ENCODE measurements around the gene TRAPPC11. TPM values are rescaled to one million over a fixed set of nuclear protein-coding genes. Genes with fewer than 3 reads are reported as not detected.
A peak's percentile ranks its signal among the peaks of the same experiment; 100 is the strongest.

TRAPPC11 gene
- total and polyA plus RNA-seq, 2 of the 13 experiments (the other 11 are each of a cell fraction or from before 2014, with no cell fraction given), result 18.0 to 23.2 TPM

GRCh38 chr4:183659029-183659871 lies at the start of gene TRAPPC11, which contains the start of gene RWDD4 (continued):
- 0 out of 2 replicates have a peak, but pooled peaks have one; percentile 28 for TF ChIP-seq ZNF770 (CRISPR knock-in tag; IDR thresholded peaks at IDR 0.05)
- TF ChIP-seq MIER3 (CRISPR knock-in tag; IDR thresholded peaks at IDR 0.05; ENCODE audit: borderline replicate concordance), result peak; percentile 48; the same call in 1 of the 2 replicates
- TF ChIP-seq ZBTB2 (CRISPR knock-in tag; IDR thresholded peaks at IDR 0.05; ENCODE audit: low read depth), result 0 out of 2 replicates have a peak, but pooled peaks have one; percentile 25
- peak; percentile 77; the same call in 1 of the 2 replicates for TF ChIP-seq ZNF782 (CRISPR knock-in tag; IDR thresholded peaks at IDR 0.05; ENCODE audit: borderline replicate concordance)
- TF ChIP-seq PREB (CRISPR knock-in tag; IDR thresholded peaks at IDR 0.05), result no peak
- no peak for TF ChIP-seq ZBTB25 (CRISPR knock-in tag; IDR thresholded peaks at IDR 0.05)
- TF ChIP-seq ZNF570 (CRISPR knock-in tag; IDR thresholded peaks at IDR 0.05; ENCODE audit: borderline replicate concordance), result no peak
- no peak for TF ChIP-seq SRSF1 (optimal IDR thresholded peaks at IDR 0.05; ENCODE audit: low read depth, low read length)
- no peak for TF ChIP-seq PRDM4 (CRISPR knock-in tag; IDR thresholded peaks at IDR 0.05; ENCODE audit: borderline replicate concordance)
- TF ChIP-seq MXD4 (CRISPR knock-in tag; IDR thresholded peaks at IDR 0.05), result 0 out of 2 replicates have a peak, but pooled peaks have one; percentile 40
- no peak for TF ChIP-seq CHCHD3 (CRISPR knock-in tag; IDR thresholded peaks at IDR 0.05)
- no peak for TF ChIP-seq NFIC (IDR thresholded peaks at IDR 0.05; ENCODE audit: low read length)
- TF ChIP-seq ZNF343 (CRISPR knock-in tag; IDR thresholded peaks at IDR 0.05), result peak; percentile 78; the same call in 1 of the 2 replicates
- TF ChIP-seq IRF1 (CRISPR knock-in tag; IDR thresholded peaks at IDR 0.05; ENCODE audit: low read depth), result 0 out of 2 replicates have a peak, but pooled peaks have one; percentile 54
- no peak for TF ChIP-seq TEAD3 (CRISPR knock-in tag; optimal IDR thresholded peaks at IDR 0.05; ENCODE audit: borderline replicate concordance)
- TF ChIP-seq SIX4 (CRISPR knock-in tag; IDR thresholded peaks at IDR 0.05), result 0 out of 2 replicates have a peak, but pooled peaks have one; percentile 21
- TF ChIP-seq SP4 (CRISPR knock-in tag; IDR thresholded peaks at IDR 0.05), result peak; percentile 61; the same call in 1 of the 2 replicates
- peak; percentile 75; the same call in 1 of the 2 replicates for TF ChIP-seq ZNF891 (CRISPR knock-in tag; IDR thresholded peaks at IDR 0.05)
